IPS-11a (cell line): Measurements from ENCODE around the gene NEU4.
"Not testable (repeated sequence)": the region's sequence is repeated elsewhere in the genome, so short reads cannot be mapped to it uniquely, and the experiment has no call there.

Source experiments
- H3K4me3 ChIP-seq: one replicate; pipeline ENCODE4 v1.5.1; 2013; ENCODE audit warnings: low read depth, low read length, control low read depth

The NEU4 gene

GRCh38 chr2:241808721-241809382, at the start of gene NEU4:
Gene NEU4, plus strand, starts transcription at chr2:241809193. Its CDS starts 5,292 bp downstream, at chr2:241814485.
- H3K4me3 ChIP-seq: no peak within 1 kb of the TSS

- not testable (repeated sequence) for H3K4me3 ChIP-seq
Observed at GRCh38 chr2:241759893-241760292, 49.1 kb upstream of the NEU4 start.

GRCh38 chr2:241760301-241760771, 48.7 kb upstream of the NEU4 start:
- no peak overlapping the region for H3K4me3 ChIP-seq

GRCh38 chr2:241762321-241762932, 46.6 kb upstream of the NEU4 start:
- no peak overlapping the region for H3K4me3 ChIP-seq

- H3K4me3 ChIP-seq: no peak overlapping the region
Observed at GRCh38 chr2:241762933-241763369, 46.0 kb upstream of the NEU4 start.

GRCh38 chr2:241763551-241764274, 45.3 kb upstream of the NEU4 start:
- H3K4me3 ChIP-seq: no peak overlapping the region

GRCh38 chr2:241764275-241765241, 44.4 kb upstream of the NEU4 start:
- H3K4me3 ChIP-seq: no peak overlapping the region

GRCh38 chr2:241767464-241768250, 41.3 kb upstream of the NEU4 start:
- H3K4me3 ChIP-seq: no peak overlapping the region

- no peak overlapping the region for H3K4me3 ChIP-seq
Observed at GRCh38 chr2:241768251-241768711, 40.7 kb upstream of the NEU4 start.

GRCh38 chr2:241768850-241769249, 40.1 kb upstream of the NEU4 start:
- H3K4me3 ChIP-seq: no peak overlapping the region

- no peak overlapping the region for H3K4me3 ChIP-seq
Observed at GRCh38 chr2:241769819-241770184, 39.2 kb upstream of the NEU4 start.

- H3K4me3 ChIP-seq: no peak overlapping the region
Observed at GRCh38 chr2:241770185-241770935, 38.6 kb upstream of the NEU4 start.

GRCh38 chr2:241770936-241771285, 38.1 kb upstream of the NEU4 start:
- no peak overlapping the region for H3K4me3 ChIP-seq

- H3K4me3 ChIP-seq: no peak overlapping the region
Observed at GRCh38 chr2:241771286-241772062, 37.5 kb upstream of the NEU4 start.

GRCh38 chr2:241772063-241772499, 36.9 kb upstream of the NEU4 start:
- H3K4me3 ChIP-seq: no peak overlapping the region

- no peak overlapping the region for H3K4me3 ChIP-seq
Observed at GRCh38 chr2:241773511-241774418, 35.2 kb upstream of the NEU4 start.

- H3K4me3 ChIP-seq: no peak overlapping the region
Observed at GRCh38 chr2:241774419-241775222, 34.4 kb upstream of the NEU4 start.
